HG02610 (cell line): ENCODE results near the gene CYP51A1.
"Not testable (repeated sequence)": the region's sequence is repeated elsewhere in the genome, so short reads cannot be mapped to it uniquely, and the experiment has no call there.

Experiments
- ATAC-seq: cut with Tn5 transposase; IDR thresholded peaks from one replicate; pipeline ENCODE4 v1.9.1; 2021; ENCODE audit warnings: mild to moderate bottlenecking, moderate library complexity; ENCODE audit not compliant: unreplicated experiment

Gene CYP51A1

DNA sequence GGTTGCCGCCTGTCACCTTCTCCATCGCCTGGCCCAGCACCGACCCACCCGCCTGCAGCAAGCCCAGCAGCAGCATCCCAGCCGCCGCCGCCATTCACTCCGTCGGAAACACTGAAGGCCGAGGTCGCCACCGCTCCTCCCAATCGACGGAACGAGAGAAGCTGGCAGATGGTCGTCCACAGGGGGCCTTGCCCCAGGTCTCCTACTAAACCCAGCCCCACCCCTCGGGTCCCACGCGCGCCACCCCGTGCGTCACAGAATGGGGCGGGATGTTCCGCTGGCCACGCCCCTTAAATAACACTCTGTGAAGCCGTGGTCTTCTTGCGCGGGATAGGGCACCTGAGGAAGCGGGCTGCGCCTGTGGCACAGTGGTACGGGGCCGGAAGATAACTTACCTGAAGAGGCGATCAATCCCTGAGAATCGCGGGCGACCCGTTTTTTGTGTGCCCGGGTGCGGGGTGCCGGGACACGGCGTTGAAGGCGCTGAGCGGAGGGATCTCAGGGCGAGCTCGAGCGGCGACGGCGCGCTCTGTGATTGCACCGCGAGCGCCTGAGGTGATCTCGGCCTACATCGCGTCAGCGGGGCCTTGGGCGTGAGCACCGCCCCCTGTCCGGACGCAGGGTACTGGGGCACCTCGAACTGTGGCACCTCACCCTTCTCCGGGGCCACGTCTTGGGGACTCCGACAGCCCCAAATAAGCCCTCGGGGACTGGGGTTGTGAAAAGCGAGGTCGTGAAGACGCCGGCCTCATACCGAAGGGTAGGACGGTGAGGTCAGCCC lies at the start of gene CYP51A1:
TSS of gene CYP51A1 (minus strand) at position 207 of the 781 bp plus-strand sequence. CDS start at position 94, 113 bp downstream.
- ATAC-seq: peak; percentile 93

DNA sequence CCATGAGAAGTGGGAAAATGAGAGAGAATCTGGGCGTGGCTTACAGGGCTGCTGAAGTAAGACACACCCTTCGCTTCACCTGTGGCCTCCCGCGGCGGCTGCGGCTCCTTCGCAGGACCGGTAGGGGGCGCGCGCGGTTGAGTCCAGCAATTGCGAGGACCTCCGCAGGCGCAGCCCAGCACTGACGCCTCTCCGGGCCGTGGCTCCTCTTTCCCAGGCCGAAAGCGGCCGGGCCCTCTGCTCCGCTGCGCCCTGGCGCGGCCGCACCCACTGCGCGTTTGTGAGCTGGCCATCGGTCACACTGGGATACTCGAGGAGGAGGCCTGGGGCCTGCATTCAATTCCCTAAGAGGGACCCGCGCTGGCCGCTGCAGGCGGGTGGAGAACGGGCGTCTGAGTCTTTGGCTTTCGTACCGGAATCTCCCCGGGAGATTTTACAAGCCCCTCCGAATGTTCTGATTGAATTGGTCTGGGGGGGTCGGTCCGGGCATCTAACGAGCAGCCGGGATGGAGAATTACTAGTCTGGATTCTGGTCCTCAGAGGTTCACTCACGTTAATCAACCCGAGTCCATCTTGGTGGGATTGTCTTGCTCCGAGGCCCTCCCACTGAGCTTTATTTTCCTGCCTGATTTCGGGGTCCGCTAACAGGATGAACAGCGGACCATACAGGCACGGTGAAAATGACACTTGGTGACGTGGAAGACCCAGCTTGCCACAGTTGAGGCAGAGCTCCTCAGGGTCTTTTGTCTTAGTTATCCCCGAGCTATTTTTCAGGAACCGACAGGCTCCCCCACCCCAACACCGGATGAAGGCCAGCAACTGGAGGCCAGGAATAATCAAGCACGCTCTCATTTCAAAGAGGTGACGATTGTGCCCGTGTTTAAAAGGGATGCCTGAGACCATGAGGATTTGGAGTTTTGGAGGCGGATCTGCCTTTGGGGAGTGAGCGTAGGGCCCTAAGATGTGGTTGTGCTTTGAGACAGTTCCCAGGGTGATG lies 44.9 kb upstream of the CYP51A1 start, which contains the start of gene LRRD1:
TSS of gene LRRD1 (minus strand) at position 215 of the 997 bp plus-strand sequence. CDS start 13,940 bp downstream, outside the sequence.
- ATAC-seq: peak; percentile 100

DNA sequence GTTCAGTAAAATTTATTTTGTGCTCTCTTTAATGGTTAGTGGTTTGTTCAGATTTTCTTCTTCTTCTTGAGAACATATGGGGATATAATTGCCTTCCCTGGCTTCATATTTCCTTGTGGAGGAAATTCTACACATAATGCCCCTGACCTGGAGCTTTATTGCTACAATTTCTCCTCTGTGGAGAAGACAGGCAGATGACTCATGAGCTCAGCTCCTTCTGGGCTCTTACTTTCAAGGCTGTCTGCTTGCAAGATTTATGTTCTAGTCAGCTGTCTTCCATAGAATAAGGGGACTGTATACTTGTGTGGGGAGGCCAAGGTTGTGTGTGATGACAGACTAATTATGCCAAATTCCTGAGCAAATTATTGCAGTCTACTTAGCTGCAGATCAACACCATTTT lies 43.1 kb upstream of the CYP51A1 start:
- no peak for ATAC-seq

DNA sequence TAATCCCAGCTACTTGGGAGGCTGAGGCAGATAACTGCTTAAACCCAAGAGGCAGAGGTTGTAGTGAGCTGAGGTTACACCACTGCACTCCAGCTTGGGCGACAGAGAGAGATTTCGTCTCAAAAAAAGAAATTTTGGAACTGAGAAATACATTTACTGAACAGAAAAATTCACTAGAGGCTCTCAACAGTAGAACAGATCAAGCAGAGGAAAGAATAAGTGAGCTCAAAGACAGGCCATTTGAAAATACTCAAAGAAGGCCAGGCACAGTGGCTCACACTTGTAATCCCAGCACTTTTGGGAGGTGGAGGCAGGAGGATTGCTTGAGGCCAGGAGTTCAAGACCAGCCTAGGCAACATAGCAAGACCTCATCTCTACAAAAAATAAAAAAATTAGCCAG lies 35.3 kb upstream of the CYP51A1 start:
- ATAC-seq: not testable (repeated sequence)

DNA sequence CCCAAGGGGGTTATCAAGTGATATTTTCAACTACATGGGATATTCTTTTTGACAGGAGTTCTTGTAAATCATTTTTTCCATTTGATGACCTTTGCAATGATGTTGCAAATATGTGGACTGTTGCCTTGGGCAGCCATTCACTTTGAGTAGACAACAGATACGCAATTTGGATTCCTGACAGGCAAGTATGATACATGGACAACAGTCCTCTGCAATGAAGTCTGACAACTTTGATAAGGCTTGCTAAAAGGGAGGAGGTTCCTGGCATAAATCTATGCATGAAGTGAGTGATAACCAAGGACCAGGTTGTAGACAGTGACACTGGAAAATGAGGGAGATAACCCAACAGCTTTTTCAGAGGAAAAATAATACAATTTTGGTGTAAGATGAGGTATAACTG lies 27.0 kb upstream of the CYP51A1 start:
- no peak for ATAC-seq

DNA sequence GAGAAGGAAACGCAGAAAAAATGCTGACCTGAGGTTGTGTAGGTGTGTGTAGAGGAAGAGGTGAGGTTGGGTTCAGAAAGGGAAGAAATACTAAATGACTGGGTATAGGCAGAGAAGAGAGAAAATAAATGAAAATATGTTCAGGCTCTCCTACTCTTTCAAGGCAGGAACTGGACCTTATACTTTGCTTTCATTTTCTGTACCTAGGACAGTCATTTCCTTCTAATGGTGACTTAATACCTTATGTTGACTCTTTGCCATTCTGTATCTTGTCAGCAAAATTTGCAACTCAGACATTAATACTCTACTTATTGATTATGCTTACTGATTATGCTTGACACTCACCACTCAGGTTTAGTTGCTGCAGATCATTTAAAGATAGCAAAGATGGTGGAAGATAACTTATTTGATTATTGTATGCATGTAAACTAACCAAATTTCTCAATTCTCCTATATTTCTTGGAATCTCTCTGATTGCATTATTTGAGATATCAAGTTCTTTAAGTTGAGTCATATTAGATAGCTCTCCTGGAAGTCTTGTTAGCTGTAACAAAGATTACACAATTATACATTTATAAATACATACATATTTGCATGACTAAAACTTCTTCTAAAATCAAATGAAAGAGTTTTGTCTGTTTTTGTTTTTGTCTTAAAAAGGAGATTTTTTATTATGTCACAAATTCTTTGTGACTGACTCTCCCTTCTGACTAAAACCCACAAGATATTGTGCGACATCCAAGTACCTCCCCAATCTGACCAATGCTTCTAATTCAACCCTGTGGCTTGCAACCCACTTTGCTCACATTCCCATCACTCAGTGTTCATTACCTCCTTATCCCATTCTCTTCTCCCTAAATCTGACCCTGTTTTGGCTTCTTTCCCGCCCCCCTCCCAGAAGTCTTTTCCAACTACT lies 24.6 kb upstream of the CYP51A1 start:
- peak; percentile 91 for ATAC-seq

DNA sequence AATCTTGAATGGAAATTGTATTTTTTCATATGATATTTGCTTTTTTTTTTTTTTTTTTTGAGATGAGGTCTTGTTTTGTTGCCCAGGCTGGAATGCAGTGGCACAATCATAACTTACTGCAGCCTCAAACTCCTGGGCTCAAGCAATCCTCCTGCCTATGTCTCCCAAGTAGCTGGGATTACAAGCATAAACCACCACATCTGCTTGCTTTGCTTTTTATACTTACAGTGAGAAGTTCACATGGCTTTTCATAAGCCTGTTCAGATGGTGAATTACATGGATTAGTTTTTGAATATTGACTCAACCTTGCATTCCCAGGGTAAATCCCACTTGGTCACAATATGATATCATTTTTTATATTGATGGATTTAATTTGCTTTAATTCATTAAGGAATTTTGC lies 22.7 kb upstream of the CYP51A1 start:
- no peak for ATAC-seq

DNA sequence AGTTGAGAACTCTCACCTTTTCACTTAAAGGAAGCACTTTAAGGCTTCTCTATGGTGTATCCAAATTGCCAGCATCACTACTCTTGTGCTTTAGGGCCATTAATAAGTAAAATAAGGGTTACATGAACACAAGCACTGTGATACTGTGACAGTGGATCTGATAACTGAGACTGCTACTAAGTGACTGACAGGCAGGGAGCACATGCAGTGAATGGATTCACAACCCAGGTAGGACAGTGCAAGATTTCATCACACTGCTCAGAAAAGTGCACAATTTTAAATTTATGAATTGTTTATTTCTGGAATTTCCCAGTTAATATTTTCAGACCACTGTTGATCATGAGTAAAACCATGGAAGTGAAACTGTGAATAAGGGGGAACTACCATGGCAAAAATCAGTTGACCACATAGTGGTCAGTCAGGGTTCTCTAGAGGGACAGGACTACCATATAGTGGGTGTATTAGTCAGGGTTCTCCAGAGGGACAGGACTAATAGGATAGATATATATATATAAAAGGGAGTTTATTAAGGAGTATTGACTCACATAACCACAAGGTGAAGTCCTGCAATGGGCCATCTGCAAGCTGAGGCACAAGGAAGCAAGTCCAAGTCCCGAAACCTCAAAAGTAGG lies 20.9 kb upstream of the CYP51A1 start:
- no peak for ATAC-seq

DNA sequence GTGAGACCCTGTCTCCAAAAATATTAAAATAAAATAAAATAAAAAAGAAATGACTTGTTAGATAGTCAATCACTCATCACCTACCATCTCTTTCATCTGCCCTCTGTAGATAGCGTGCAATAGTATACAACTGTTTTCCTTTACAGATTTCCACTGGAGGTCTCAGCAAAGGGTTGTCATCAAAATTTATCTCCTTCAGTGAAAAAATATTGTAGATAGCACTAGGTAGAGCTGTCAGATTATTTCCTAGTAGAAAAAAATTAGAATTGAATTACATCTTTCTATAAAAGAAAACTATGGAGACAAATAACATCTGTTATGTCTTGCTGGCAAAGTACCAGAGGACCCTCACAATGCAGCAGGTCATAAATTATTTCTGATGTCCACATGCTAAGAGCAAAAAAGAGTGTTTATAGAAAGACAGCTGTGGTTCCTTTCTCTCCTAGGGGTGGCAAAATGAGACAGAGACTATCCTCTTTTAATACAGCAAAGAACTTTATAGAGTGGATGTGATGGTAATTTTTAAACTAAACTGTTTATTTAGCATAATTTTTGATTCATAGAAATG lies 16.3 kb upstream of the CYP51A1 start:
- ATAC-seq: no peak

DNA sequence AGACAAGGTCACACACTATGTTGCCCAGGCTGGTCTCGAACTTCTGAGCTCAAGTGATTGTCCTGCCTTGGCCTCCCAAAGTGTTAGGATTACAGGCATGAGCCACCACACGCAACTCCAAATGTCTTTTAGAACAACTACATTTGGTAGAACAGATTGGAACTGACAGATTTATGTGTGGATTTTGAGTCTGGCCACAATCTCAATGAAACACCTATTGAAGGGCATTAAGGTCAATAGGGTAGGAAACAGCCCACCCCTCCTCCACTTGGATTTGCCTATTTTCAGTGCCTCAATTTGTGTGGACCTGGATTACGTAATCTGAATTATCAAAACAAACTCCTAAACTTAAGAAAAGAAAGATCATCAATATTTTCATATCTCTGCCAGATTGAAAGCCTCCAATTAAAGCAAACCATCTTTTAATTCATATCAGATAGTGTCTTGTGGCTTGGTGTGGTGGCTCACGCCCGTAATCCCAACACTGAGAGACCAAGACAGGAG lies 15.5 kb upstream of the CYP51A1 start:
- no peak for ATAC-seq

DNA sequence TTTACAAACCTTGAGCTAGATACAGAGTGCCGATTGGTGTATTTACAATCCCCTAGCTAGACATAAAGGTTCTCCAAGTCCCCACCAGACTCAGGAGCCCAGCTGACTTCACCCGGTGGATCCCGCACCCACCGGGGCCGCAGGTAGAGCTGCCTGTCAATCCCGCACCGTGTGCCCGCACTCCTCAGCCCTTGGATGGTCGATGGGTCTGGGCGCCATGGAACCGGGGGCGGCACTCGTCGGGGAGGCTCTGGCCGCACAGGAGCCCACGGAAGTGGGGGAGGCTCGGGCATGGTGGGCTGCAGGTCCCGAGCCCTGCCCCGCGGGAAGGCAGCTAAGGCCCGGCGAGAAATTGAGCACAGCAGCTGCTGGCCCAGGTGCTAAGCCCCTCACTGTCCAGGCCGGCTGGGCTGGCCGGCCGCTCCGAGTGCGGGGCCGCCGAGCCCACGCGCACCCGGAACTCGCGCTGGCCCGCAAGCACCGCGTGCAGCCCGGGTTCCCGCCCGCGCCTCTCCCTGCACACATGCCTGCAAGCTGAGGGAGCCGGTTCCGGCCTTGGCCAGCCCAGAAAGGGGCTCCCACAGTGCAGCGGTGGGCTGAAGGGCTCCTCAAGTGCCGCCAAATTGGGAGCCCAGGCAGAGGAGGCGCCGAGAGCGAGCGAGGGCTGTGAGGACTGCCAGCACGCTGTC lies 9.1 kb upstream of the CYP51A1 start:
- ATAC-seq: not testable (repeated sequence)

DNA sequence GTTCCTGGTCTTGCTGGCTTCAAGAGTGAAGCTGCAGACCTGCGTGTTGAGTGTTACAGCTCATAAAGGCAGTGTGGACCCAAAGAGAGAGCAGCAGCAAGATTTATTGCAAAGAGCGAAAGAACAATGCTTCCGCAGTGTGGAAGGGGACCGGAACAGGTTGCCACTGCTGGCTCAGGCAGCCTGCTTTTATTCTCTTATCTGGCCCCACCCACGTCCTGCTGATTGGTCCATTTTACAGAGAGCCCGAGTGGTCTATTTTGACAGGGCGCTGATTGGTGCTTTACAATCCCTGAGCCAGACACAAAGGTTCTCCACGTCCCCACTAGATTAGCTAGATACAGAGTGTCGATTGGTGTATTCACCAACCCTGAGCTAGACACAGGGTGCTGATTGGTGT lies 8.5 kb upstream of the CYP51A1 start:
- not testable (repeated sequence) for ATAC-seq

DNA sequence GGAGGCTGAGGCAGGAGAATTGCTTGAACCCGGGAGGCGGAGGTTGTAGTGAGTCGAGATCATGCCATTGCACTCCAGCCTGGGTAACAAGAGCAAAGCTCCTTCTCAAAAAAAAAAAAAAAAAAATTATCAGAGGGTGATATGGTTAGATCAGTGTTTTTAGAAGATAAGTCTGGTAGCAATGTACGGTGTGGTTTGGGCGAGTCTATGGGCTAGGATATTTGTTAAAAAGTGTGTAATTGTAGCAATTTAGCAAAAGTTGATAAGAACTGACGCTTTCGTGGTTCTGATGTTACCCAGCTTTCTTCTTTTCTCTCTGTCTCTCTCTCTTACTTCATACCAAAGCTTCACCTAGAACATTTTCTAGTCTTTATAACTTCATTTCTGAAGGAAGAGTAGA lies 6.9 kb upstream of the CYP51A1 start:
- ATAC-seq: no peak

DNA sequence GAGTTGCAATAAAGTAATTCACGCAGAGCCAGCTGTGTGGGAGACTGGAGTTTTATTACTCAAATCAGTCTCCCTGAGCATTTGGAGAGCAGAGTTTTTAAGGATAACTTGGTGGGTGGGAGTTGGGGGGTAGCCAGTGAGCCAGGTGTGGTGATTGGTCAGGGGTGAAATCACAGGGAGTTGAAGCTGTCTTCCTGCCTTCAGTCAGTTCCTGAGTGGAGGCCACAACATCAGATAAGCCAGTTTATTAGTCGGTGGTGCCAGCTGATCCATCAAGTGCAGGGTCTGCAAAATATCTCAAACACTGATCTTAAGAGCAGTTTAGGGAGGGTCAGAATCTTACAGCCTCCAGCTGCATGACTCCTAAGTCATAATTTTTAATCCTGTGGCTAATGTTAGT lies 3.3 kb upstream of the CYP51A1 start:
- ATAC-seq: no peak

DNA sequence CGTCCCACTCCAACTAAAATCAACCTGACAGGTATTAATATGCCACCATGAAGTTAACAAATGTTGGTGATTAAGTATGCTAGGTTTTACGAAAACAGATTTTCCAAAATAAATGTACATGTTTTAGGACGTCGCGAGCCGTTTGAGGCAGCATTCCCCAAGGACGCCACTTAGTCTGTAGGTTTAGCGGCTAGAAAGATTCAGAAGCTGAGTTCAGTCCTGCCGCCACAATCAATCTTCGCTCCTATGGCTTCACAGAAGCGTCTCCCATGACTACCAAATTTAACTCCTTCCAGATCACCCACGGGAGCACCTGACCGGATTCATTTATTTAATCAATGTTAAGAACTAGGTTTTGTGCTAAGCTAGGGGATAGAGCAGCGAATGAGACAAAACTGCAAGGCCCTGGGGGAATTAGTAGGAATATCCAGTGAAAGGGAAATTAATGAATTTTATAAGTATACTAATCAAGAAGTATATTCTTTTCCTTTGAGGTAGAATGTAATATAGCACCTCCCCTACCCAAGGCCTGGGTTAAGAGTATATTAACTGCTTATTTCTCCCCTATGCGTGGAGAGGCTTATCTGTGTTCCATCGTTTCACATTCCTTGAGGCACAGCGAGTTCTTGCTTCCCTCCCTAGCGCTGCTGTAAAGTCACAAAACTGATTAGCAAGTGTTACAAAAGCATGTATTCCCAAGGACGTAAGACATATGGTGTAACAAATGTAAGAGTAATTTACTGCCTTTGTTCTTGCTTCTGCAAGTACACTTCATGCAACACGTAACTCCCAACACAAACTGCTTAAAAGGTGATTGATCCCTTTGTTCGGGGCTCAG lies 994 bp upstream of the CYP51A1 start:
- no peak for ATAC-seq

DNA sequence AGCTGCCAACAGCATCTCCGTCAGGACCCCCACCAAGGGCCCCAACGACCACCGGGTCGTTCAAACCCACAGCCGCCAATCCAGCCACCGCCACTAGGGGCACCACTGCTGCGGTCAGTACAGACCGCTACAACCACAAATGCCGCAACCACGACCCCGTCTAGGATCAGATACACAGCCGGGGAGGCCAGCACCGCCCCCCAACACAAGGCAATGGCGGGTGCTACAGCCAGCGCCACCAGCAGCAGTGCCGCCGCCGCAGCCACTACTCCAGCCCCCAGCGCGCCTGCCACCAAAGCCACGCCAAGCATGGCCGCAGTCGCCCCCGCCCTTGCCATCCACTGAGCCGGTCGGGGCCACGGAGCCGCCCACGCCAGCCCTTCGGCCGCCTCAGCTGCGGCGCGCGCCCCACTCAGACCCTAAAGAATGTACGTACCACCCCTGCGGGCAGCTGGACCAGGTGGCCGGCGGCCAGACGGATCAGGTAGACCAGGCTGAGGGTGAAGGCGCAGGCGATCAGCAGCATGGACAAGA lies 473 bp downstream of the CYP51A1 start:
- peak; percentile 25 for ATAC-seq

DNA sequence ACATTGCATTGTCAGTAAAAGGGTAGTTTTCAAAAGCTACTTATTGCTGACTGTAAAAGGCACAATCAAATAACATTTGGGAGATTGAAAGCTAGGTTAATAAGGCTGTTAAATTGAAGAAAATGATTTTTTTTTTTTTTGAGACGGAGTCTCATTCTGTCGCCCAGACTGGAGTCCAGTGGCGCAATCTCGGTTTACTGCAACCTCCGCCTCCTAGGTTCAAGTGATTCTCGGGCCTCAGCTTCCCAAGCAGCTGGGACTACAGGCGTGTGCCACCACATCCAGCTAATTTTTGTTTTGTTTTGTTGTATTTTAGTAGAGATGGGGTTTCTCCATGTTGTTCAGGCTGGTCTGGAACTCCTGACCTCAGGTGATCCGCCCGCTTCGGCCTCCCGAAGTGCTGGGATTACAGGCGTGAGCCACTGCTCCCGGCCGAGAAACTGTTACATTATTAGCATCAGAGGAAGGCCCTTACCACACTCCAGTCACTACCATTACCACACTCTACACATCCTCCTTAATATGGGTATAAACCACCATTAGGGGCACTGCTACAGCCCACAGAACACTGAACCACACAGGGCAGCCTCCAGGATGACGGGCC lies 1.0 kb downstream of the CYP51A1 start:
- peak; percentile 12 for ATAC-seq
